ENCODE measurements around the gene CLPTM1L. TPM values are rescaled to one million over a fixed set of nuclear protein-coding genes. Genes with fewer than 3 reads are reported as not detected.
"Not testable (repeated sequence)": the region's sequence is repeated elsewhere in the genome, so short reads cannot be mapped to it uniquely, and the experiment has no call there.

Gene CLPTM1L
- total RNA-seq, 2 donors from 2014 or later = 93.1 to 102 TPM

DNA sequence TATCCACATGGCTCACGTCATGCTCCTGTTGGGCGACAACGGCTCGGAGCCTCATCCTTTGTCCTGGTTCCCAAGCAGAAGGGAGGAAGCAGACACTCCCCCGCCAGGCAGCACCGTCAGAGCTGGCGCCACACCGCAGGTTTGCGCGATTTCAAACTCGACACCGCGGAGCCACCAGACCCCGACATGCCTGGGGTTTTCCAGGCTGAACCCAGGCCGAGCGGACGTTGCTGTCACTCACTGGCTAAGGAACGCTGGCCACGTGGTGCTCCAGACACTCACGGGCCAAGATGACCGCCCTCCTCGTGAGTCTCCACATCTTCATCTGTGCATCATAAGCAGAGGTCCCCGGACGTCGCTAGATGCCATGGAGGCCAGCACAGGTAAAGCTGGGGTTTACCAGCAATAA is 59.0 kb downstream of the CLPTM1L start:
- DNase-seq (no peak), ATAC-seq (no peak)
- intact Hi-C loops (cut with DNase I, micrococcal nuclease) = no loop called here

GRCh38 chr5:1285141-1285540 is 59.8 kb downstream of the CLPTM1L start:
- intact Hi-C loops (cut with DNase I, micrococcal nuclease) = no loop called here
- ATAC-seq = no peak
- no peak for DNase-seq

- ATAC-seq; intact Hi-C loops (cut with DNase I, micrococcal nuclease); DNase-seq: not testable (repeated sequence)
These were observed 60.4 kb downstream of the CLPTM1L start for GRCh38 chr5:1284336-1284970.

DNA sequence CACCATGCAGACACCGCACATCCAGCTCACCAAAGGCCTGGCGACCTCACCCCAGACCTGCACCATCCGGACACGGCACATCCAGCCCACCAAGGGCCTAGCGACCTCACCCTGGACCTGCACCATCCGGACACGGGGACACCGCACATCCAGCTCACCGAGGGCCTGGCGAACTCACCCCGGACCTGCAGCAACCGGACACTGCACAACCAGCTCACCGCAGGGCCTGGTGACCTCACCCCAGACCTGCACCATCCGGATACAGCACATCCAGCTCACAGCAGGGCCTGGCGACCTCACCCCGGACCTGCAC is 61.2 kb downstream of the CLPTM1L start:
- intact Hi-C loops (cut with DNase I, micrococcal nuclease); ATAC-seq; DNase-seq: not testable (repeated sequence)

DNA sequence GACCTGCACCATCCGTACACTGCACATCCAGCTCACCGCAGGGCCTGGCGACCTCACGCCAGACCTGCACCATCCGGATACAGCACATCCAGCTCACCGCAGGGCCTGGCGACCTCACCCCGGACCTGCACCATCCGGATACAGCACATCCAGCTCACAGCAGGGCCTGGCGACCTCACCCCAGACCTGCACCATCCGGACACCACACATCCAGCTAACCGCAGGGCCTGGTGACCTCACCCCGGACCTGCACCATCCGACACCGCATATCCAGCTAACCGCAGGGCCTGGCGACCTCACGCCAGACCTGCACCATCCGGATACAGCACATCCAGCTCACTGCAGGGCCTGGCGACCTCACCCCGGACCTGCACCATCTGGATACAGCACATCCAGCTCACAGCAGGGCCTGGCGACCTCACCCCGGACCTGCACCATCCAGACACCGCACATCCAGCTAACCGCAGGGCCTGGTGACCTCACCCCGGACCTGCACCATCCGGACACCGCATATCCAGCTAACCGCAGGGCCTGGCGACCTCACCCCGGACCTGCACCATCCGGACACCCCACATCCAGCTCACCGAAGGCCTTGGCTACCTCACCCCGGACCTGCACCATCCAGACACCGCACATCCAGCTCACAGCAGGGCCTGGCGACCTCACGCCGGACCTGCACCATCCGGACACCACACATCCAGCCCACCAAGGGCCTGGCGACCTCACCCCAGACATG is 61.7 kb downstream of the CLPTM1L start:
- ATAC-seq; intact Hi-C loops (cut with DNase I, micrococcal nuclease); DNase-seq: not testable (repeated sequence)

DNA sequence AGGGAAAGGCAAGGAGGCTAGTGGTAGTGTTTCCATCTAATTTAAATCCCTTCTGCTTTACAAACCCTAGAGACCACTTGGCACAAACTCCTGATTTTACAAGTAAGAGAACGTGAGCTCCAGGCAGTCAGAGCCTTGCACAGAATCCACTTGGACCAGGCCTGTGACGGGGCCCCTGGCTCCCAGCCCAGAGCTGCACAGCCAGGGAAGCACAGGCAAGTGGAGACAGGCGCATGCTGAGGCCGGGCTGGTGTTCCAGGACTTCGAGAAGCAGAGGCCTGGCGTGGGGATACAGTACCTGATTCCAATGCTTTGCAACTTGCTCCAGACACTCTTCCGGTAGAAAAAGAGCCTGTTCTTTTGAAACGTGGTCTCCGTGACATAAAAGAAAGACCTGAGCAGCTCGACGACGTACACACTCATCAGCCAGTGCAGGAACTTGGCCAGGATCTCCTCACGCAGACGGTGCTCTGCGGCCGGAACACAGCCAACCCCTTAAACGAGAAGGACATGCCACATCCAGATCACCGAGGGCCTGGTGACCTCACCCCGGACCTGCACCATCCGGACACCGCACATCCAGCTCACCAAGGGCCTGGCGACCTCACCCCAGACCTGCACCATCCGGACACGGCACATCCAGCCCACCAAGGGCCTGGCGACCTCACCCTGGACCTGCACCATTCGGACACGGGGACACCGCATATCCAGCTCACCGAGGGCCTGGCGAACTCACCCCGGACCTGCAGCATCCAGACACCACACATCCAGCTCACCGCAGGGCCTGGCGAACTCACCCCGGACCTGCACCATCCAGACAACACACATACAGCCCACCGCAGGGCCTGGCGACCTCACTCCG is 62.5 kb downstream of the CLPTM1L start:
- intact Hi-C loops (cut with DNase I, micrococcal nuclease) = no loop called here

GRCh38 chr5:1281038-1281882 is 63.6 kb downstream of the CLPTM1L start:
- no peak for ATAC-seq
- DNase-seq = peak in 1 of 2 donors; percentile 13
- intact Hi-C loops (cut with DNase I, micrococcal nuclease) = no loop called here

More for the DNA sequence above, 62.5 kb downstream of the CLPTM1L start:
- ATAC-seq (no peak), DNase-seq (peak in 1 of 2 donors; percentile 15)

DNA sequence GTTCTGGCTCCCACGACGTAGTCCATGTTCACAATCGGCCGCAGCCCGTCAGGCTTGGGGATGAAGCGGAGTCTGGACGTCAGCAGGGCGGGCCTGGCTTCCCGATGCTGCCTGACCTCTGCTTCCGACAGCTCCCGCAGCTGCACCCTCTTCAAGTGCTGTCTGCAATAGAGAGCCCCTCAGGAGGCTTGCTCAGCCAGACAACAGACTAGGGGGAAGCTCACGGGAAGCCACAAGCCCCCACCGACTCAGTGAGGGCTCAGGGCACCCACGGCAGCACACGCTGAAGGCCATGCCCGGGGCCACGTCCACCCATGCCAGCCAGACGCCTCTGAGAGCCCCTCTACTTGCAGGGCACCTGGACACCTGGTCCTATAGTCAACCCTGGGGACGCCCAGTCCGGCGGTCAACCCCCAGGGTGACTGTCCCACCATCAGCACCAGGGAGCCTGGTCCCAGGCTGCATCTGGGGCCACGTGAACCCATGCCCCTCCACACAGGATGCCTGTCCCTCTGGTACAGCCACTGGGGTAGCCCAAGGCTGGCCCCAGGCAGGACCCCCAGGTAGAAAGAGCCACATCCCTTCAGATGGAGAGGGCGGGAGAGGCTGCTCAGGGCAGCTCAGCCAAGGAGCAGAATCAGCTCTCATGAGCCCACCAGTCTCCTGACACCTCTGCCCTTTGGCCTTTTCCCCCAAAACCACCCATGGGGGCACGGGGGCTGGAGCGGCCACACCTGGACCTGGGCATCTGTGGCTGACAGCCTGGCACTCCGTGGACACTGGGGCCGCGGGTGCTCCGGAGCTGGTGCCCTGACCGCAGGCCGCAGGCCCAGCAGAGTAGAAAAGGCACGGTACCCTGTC is 64.5 kb downstream of the CLPTM1L start:
- DNase-seq (peak in 1 of 2 donors; percentile 18), ATAC-seq (no peak)
- intact Hi-C loops (cut with DNase I, micrococcal nuclease) = no loop called here

- intact Hi-C loops (cut with DNase I, micrococcal nuclease) = no loop called here
- ATAC-seq (no peak), DNase-seq (peak in 1 of 2 donors; percentile 19)
These were observed 65.3 kb downstream of the CLPTM1L start for GRCh38 chr5:1279443-1280151.

DNA sequence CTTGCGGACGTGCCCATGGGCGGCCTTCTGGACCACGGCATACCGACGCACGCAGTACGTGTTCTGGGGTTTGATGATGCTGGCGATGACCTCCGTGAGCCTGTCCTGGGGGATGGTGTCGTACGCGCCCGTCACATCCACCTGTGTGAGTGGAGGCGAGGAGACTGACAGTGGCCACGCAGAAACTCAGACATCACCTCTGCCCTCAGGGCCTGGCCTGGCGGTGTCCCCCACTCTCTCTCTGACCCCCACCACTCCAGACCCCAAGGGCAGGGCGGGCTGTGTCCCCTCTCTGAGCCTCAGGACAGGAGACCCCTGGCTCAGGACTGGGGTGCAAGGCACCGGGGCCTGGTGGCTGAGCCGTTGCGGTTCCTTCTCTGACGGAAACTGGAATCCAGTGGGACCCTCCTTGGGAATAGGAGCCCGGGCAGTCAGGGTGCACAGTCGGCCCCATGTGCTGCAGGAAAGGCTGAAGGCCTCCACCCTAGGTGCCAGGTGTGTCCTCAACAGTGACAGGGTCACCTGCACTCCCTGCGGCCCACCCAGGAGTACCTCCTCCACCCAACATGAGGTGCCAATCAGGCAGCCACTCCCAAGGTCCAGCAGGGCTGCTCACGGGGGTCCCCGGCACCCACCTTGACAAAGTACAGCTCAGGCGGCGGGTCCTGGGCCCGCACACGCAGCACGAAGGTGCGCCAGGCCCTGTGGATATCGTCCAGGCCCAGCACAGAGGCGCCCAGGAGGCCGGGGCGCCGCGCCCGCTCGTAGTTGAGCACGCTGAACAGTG is 66.0 kb downstream of the CLPTM1L start:
- DNase-seq = no peak
- intact Hi-C loops (cut with DNase I, micrococcal nuclease) = no loop called here
- ATAC-seq = no peak

GRCh38 chr5:1278216-1278615 is 66.7 kb downstream of the CLPTM1L start:
- intact Hi-C loops (cut with DNase I, micrococcal nuclease) = no loop called here
- no peak for ATAC-seq
- DNase-seq = no peak

DNA sequence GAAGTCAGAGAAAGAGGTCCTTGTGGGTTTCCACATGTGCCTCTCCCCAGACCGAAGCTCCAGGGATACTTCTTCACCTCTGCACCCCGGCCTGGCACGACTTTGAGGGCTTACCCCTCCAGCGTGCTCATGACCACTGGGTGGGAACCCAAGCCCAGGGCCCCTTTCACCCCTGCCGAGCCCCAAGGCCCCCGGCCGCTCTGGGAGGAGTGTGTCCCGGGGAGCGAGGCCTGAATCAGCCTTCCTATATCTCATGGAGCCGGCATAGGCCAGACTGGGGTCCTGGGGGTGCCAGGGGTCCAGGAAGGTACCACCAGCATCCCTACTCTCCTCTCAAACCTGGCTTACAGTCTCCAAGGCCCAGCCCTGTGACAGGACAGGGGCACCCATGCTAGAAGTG is 67.1 kb downstream of the CLPTM1L start:
- intact Hi-C loops (cut with DNase I, micrococcal nuclease) = no loop called here
- ATAC-seq (no peak), DNase-seq (no peak)

DNA sequence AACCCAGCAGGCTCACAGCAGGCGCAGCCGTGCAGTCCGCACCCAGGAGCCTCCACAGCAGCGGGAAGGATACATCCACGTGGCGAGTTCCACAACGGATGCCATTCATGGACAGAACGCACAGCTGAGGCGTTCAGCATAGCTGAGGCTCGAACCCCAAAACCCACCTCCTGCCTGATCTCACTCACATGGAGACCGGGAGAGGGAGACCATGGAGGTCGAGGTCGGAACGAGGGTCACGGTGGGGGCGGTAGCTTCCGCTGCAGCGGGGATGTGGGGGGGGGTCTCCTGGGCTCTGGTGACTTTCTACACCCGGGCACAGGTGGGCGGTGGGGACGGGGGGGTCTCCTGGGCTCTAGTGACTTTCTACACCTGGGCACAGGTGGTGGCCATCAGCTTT is 67.6 kb downstream of the CLPTM1L start:
- intact Hi-C loops (cut with DNase I, micrococcal nuclease) = no loop called here
- no peak for DNase-seq
- ATAC-seq = no peak

GRCh38 chr5:1276930-1277329 is 68.0 kb downstream of the CLPTM1L start:
- no peak for DNase-seq
- intact Hi-C loops (cut with DNase I, micrococcal nuclease) = no loop called here

DNA sequence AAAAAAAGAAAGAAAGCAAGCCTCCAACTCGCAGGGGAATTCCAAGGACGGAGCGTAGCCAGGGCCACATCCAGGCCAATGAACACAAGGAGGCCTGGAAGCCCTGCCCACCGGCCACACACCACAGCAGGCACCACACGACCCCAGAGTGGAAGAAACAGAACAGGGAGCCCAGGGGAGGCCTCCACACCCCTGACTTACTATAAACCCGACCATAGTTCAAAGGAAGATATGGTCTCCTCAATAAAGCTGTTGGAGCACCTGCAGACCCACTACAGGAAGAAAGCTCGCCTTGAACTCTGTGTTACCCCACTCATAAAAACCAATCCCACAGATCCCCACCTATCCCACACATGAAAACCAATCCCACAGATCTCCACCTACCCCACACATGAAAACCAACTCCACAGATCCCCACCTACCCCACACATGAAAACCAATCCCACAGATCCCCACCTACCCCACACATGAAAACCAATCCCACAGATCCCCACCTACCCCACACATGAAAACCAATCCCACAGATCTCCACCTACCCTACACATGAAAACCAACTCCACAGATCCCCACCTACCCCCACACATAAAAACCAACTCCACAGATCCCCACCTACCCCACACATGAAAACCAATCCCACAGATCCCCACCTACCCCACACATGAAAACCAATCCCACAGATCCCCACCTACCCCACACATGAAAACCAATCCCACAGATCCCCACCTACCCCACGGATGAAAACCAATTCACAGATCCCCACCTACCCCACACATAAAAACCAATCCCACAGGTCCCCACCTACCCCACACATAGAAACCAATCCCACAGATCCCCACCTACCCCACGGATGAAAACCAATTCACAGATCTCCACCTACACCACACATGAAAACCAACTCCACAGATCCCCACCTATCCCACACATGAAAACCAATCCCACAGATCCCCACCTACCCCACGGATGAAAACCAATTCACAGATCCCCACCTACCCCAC is 69.2 kb downstream of the CLPTM1L start:
- DNase-seq; intact Hi-C loops (cut with DNase I, micrococcal nuclease); ATAC-seq: not testable (repeated sequence)

More at GRCh38 chr5:1276930-1277329, 68.0 kb downstream of the CLPTM1L start:
- ATAC-seq = no peak

Measured in left colon (tissue), 2 donors.